GM13977 (cell line): ENCODE measurements around the gene RETREG3.

Source experiments
- DNase-seq: peaks from one replicate; pipeline ENCODE4 v3.0.0; 2012; ENCODE audit warnings: low spot score
- in situ Hi-C: fragments of 300-500 bp; cut with MboI; formaldehyde crosslinking; loops from one replicate; pipeline ENCODE4 v1.12.0; 2022; ENCODE audit warnings: low sequenced_read_pairs, low pct_unique_long_range_greater_than_20kb, mixed read lengths, inconsistent platforms; ENCODE audit not compliant: unreplicated experiment
- TF ChIP-seq, protein P1 (sequence below): IDR thresholded peaks from 2 replicates; pipeline ENCODE4 v1.5.1; 2012; ENCODE audit warnings: mild to moderate bottlenecking, control low read depth; ENCODE audit not compliant: insufficient read depth; ENCODE audit errors: extremely low read depth, missing control alignments

RETREG3 gene

DNA sequence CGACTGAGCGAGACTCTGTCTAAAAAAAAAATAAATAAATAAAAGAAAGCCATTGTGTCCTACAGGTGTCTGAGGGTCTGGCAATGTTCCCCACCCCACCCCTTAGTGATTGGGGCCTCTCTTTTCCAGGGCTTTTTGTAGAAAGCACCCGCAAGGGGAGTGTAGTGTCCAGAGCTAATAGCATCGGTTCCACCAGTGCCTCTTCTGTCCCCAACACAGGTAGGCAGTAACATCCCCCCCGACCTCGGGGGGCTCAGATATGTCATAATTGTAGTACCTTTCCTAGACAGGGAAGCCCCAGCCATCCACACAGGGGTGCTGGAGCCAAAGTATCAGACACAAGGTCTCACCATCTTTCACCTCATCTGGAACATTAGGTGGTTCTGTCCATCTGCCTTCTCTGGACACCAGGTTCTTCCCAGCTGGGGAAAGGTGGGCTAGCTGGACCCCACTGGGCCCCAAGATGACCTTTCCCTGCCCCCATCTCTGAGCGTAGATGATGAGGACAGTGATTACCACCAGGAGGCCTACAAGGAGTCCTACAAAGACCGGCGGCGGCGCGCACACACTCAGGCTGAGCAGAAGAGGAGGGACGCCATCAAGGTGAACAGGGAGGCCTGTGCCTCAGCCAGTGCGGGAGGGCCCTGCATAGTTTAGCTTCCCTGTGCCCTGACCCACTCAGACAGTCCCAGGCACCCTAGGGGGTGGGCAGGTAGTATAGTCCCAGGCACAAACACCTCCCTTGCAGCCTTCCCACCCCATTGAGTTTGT lies 40.6 kb downstream of the RETREG3 start:
- in situ Hi-C loops = loop anchor here (25.0 kb wide), 1 partner anchor 369 kb away; no protein-coding TSS in a partner anchor
- DNase-seq = no peak
- TF ChIP-seq, protein P1, sequence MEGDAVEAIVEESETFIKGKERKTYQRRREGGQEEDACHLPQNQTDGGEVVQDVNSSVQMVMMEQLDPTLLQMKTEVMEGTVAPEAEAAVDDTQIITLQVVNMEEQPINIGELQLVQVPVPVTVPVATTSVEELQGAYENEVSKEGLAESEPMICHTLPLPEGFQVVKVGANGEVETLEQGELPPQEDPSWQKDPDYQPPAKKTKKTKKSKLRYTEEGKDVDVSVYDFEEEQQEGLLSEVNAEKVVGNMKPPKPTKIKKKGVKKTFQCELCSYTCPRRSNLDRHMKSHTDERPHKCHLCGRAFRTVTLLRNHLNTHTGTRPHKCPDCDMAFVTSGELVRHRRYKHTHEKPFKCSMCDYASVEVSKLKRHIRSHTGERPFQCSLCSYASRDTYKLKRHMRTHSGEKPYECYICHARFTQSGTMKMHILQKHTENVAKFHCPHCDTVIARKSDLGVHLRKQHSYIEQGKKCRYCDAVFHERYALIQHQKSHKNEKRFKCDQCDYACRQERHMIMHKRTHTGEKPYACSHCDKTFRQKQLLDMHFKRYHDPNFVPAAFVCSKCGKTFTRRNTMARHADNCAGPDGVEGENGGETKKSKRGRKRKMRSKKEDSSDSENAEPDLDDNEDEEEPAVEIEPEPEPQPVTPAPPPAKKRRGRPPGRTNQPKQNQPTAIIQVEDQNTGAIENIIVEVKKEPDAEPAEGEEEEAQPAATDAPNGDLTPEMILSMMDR = no peak

DNA sequence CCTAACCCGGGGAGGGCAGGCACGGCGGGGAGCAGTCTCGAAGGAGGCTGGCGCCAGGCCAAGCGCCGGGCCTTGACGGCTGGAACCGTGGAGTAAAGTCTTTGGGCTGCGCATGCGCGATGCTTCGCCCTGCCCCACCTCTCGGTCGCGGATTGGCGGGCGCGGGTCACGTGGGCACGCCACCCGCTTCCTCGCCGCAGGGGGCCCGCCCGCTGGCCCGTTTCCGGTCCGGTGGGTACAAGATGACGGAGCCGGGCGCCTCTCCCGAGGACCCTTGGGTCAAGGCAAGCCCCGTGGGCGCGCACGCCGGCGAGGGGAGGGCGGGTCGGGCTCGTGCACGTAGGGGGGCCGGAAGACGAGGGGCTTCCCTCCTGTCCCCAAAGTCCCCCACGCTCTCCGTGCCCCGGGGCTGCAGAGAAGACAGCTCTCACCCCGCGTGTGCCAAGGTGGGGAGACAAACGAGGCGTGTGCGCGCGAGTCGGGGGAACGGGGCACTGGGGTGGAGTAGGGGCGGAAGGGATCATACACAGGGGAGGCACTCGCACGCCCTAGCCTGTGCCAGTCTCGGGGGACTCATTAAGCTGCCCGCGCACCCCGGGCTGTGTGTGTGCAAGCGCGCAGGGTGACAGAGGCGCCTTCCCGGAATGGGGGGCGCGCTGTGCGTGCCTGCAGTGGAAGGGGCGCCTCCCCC lies 42.1 kb downstream of the RETREG3 start, which contains the start of gene MLX:
MLX (plus strand) TSS at position 218 of the 691 bp plus-strand sequence; CDS start at position 243, 25 bp downstream.
- TF ChIP-seq, protein P1 = no peak
- in situ Hi-C loops = loop anchor here (25.0 kb wide), 1 partner anchor 370 kb away; no protein-coding TSS in a partner anchor

DNA sequence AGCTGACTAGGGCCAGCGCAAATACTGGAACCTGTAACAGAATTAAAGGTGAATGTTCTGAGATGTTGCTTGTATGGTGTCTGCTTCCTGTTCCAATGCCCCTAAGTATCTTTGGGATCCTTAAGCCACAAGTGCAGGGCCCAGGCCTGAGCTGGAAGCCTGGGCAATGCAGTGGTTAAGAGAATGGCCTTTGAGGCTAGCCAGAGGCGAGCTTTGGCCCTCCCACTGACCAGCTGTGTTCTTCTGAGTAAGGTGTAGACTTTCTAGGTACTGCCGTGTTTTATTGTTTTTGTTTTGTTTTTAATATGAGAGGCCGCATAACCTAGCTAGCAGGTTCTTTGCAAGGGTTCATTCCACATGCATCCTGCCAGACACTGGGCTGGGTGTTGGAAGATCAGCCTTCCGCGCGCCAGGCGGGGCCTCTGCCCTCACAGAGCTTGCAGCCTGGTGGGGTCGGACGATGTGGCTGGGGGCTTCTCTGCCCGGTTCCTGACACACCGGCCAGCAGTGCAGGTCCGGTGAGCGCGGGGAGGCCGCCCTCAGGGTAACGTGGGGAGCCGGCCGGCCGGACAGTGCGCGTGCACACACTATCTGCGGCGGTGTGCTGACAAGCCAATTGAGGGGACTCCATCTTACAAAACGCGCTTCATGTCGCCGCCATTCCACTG lies 42.8 kb downstream of the RETREG3 start:
- in situ Hi-C loops = loop anchor here (25.0 kb wide), 1 partner anchor 371 kb away; no protein-coding TSS in a partner anchor
- TF ChIP-seq, protein P1 = no peak
- DNase-seq = no peak

More for the DNA sequence above, 42.1 kb downstream of the RETREG3 start, which contains the start of gene MLX:
- DNase-seq = peak; percentile 100

DNA sequence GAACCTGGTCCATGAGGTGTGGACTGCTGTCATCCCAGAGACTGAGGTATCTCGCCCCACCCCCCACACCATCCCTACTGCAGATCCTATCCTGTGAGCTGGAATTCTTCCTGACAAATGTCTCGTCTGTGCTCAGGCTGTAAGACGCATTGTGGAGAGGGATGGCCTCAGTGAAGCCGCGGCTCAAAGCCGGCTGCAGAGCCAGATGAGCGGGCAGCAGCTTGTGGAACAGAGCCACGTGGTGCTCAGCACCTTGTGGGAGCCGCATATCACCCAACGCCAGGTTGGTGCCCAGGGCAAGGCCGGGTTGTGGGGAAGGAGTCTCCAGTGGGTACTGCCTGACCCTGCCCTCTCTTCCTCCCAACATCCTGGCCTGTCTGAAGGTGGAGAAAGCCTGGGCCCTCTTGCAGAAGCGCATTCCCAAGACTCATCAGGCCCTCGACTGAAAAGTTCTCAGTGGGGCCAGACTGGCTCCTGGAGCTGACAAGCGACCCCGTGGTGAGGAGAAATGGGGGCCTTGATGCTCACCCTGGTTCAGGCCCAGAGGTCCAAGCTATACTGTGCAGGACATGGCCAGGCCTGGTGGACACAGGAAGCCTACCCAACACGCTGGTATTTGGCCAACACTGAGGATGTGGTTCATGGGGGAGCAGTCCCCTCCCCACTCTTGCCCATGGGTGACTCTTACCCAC lies 43.5 kb downstream of the RETREG3 start:
- no peak for DNase-seq
- TF ChIP-seq, protein P1 = no peak
- in situ Hi-C loops = loop anchor here (25.0 kb wide), 1 partner anchor 372 kb away; no protein-coding TSS in a partner anchor

DNA sequence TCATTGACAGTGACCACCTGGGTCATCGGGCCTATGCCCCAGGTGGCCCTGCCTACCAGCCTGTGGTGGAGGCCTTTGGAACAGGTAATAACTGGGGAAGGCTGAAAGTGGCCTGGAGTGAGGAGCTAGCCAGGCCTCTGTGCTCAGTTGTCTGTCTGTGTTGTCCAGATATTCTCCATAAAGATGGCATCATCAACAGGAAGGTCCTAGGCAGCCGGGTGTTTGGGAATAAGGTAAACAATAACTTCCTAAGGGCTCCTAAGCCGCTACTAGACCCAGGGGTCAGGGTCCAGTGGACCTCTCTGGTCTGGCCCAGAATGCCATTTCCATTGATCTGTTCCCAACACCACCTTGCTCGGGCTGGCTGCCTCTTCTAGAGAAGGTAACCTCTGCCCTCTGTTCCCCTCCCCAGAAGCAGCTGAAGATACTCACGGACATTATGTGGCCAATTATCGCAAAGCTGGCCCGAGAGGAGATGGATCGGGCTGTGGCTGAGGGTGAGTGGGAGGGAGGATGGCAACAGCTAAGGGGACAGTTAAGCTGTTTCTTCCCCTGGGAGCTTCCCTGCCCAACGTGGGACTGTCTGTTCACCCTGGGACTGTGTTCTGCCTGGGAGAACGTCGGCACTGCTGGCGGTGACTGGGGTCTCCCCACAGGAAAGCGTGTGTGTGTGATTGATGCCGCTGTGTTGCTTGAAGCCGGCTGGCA lies 44.2 kb downstream of the RETREG3 start:
- no peak for DNase-seq
- TF ChIP-seq, protein P1 = no peak
- in situ Hi-C loops = loop anchor here (25.0 kb wide), 1 partner anchor 372 kb away; no protein-coding TSS in a partner anchor
